ENCODE results near the gene PLXNB1. TPM values are rescaled to one million over a fixed set of nuclear protein-coding genes. Genes with fewer than 3 reads are reported as not detected.
A peak's percentile ranks its signal among the peaks of the same experiment; 100 is the strongest.

The PLXNB1 gene
- total RNA-seq, 1 donor from 2014 or later: 63.7 TPM

- TF ChIP-seq CTCF (IDR thresholded peaks at IDR 0.05; ENCODE audit: insufficient read depth, low read length, severe bottlenecking): no peak
- DNase-seq (ENCODE audit: low read depth) (no peak), FAIRE-seq (no peak)
- Histone ChIP-seq H3K27me3 (ENCODE audit: control insufficient read depth, insufficient read depth, low read length) (no peaks in the 10 kb centered on the region), H3K36me3 (ENCODE audit: control insufficient read depth, insufficient read depth, low read length) (peaks cover 89% of the 10 kb centered on the region), H3K4me3 (ENCODE audit: low read depth, low read length) (no peak overlapping the region)
Observed at GRCh38 chr3:48414376-48415250, 15.3 kb downstream of the PLXNB1 start.

- peaks cover 90% of the 10 kb centered on the region for H3K36me3 ChIP-seq (ENCODE audit: control insufficient read depth, insufficient read depth, low read length)
- DNase-seq (ENCODE audit: low read depth): no peak
Observed at GRCh38 chr3:48413611-48414010, 16.3 kb downstream of the PLXNB1 start.

GRCh38 chr3:48413086-48413485 is 16.8 kb downstream of the PLXNB1 start:
- H3K36me3 ChIP-seq (ENCODE audit: control insufficient read depth, insufficient read depth, low read length): peaks cover 92% of the 10 kb centered on the region
- no peaks in the 10 kb centered on the region for H3K27me3 ChIP-seq (ENCODE audit: control insufficient read depth, insufficient read depth, low read length)
- H3K4me3 ChIP-seq (ENCODE audit: low read depth, low read length): no peak overlapping the region
- TF ChIP-seq CTCF (IDR thresholded peaks at IDR 0.05; ENCODE audit: insufficient read depth, low read length, severe bottlenecking): no peak
- DNase-seq (ENCODE audit: low read depth): peak; percentile 34
- no peak for FAIRE-seq

More at GRCh38 chr3:48413611-48414010, 16.3 kb downstream of the PLXNB1 start:
- no peak for FAIRE-seq
- no peaks in the 10 kb centered on the region for H3K27me3 ChIP-seq (ENCODE audit: control insufficient read depth, insufficient read depth, low read length)
- H3K4me3 ChIP-seq (ENCODE audit: low read depth, low read length): no peak overlapping the region
- no peak for TF ChIP-seq CTCF (IDR thresholded peaks at IDR 0.05; ENCODE audit: insufficient read depth, low read length, severe bottlenecking)

GRCh38 chr3:48412375-48413001 is 17.4 kb downstream of the PLXNB1 start:
- Histone ChIP-seq H3K27me3 (ENCODE audit: control insufficient read depth, insufficient read depth, low read length) (no peaks in the 10 kb centered on the region), H3K36me3 (ENCODE audit: control insufficient read depth, insufficient read depth, low read length) (peaks cover 88% of the 10 kb centered on the region), H3K4me3 (ENCODE audit: low read depth, low read length) (no peak overlapping the region)
- DNase-seq (ENCODE audit: low read depth): no peak
- FAIRE-seq: no peak
- TF ChIP-seq CTCF (IDR thresholded peaks at IDR 0.05; ENCODE audit: insufficient read depth, low read length, severe bottlenecking): no peak

- peaks cover 88% of the 10 kb centered on the region for H3K36me3 ChIP-seq (ENCODE audit: control insufficient read depth, insufficient read depth, low read length)
- no peak for TF ChIP-seq CTCF (IDR thresholded peaks at IDR 0.05; ENCODE audit: insufficient read depth, low read length, severe bottlenecking)
- FAIRE-seq: no peak
- no peak for DNase-seq (ENCODE audit: low read depth)
- no peak overlapping the region for H3K4me3 ChIP-seq (ENCODE audit: low read depth, low read length)
- no peaks in the 10 kb centered on the region for H3K27me3 ChIP-seq (ENCODE audit: control insufficient read depth, insufficient read depth, low read length)
Observed at GRCh38 chr3:48411606-48412374, 18.1 kb downstream of the PLXNB1 start.
